Activated CD8-positive, alpha-beta T cell treated with anti-CD3 and anti-CD28 coated beads for 36 hours (primary cell): Measurements from ENCODE around the gene CHN1. TPM values are rescaled to one million over a fixed set of nuclear protein-coding genes. Genes with fewer than 3 reads are reported as not detected.

Experiments used
- ATAC-seq: fragments of 200-7000 bp; cut with Tn5 transposase; one replicate; pipeline ENCODE4 v1.10.0; 2021; ENCODE audit warnings: mild to moderate bottlenecking, moderate library complexity
- CTCF ChIA-PET: fragments of 350-600 bp; sonication (Branson Sonifier 250); formaldehyde crosslinking; loops from one replicate; lab custom pipeline; 2021; ENCODE audit warnings: antibody characterized with exemption; lab: Charles Lee
- POLR2A ChIA-PET: fragments of 350-600 bp; sonication (Branson Sonifier 250); formaldehyde crosslinking; loops from one replicate; lab custom pipeline; 2021; ENCODE audit warnings: antibody characterized with exemption; lab: Charles Lee
- DNase-seq: peaks from one replicate; pipeline ENCODE4 v3.0.0-alpha.2; 2020
- H3K27ac Mint-ChIP-seq: one replicate; pipeline ENCODE4 v1.8.0; 2021; ENCODE audit warnings: mild to moderate bottlenecking, mixed read lengths
- H3K27me3 Mint-ChIP-seq: one replicate; pipeline ENCODE4 v1.8.0; 2021; ENCODE audit warnings: mixed read lengths
- H3K36me3 Mint-ChIP-seq: one replicate; pipeline ENCODE4 v1.8.0; 2021; ENCODE audit warnings: low read depth, mixed read lengths
- H3K4me1 Mint-ChIP-seq: one replicate; pipeline ENCODE4 v1.8.0; 2021; ENCODE audit warnings: low read depth, mixed read lengths
- H3K4me3 Mint-ChIP-seq: one replicate; pipeline ENCODE4 v1.8.0; 2021; ENCODE audit warnings: mild to moderate bottlenecking, moderate library complexity, mixed read lengths
- H3K9me3 Mint-ChIP-seq: one replicate; pipeline ENCODE4 v1.8.0; 2021; ENCODE audit warnings: mixed read lengths
- CTCF ChIP-seq: fragments of 200-600 bp; IDR thresholded peaks from one replicate; pipeline ENCODE4 v1.8.0; 2022; ENCODE audit warnings: antibody characterized with exemption, mild to moderate bottlenecking
- intact Hi-C: fragments of 100-400 bp; cut with micrococcal nuclease; formaldehyde crosslinking; loops from one replicate; pipeline ENCODE4 v1.10.0; 2022
- total RNA-seq, 2 experiments: library from RNA; stranded (reverse); gene quantifications; one replicate each; pipeline ENCODE4 v1.2.3, GENCODE V29; 2021

Gene CHN1
- total RNA-seq, 2 experiments from 2014 or later, result 2.9 to 3.0 TPM

- Mint-ChIP-seq H3K9me3 (no peaks in the 10 kb centered on the region), H3K4me3 (no peak overlapping the region), H3K36me3 (no peaks in the 10 kb centered on the region), H3K4me1 (no peaks in the 10 kb centered on the region), H3K27me3 (no peaks in the 10 kb centered on the region), H3K27ac (no peak overlapping the region)
- POLR2A ChIA-PET, result no interaction called here
- DNase-seq (no peak), ATAC-seq (no peak)
- CTCF ChIA-PET, result no interaction called here
- no peak for TF ChIP-seq CTCF
- intact Hi-C loops, result no loop called here
Measured at GRCh38 chr2:174868878-174869277, 136.3 kb downstream of the CHN1 start.

GRCh38 chr2:174866421-174866820 is 138.8 kb downstream of the CHN1 start:
- Mint-ChIP-seq H3K27ac (no peak overlapping the region), H3K27me3 (no peaks in the 10 kb centered on the region), H3K36me3 (no peaks in the 10 kb centered on the region), H3K4me3 (no peak overlapping the region), H3K4me1 (no peaks in the 10 kb centered on the region), H3K9me3 (no peaks in the 10 kb centered on the region)
- ChIA-PET CTCF (interaction anchor here (0.7 to 1.9 kb wide), 5 partner anchors 8 to 169 kb away, joined by 3 to 9 read pairs (median 3); no protein-coding TSS in a partner anchor), POLR2A (no interaction called here)
- no peak for ATAC-seq
- intact Hi-C loops, result no loop called here
- no peak for DNase-seq
- TF ChIP-seq CTCF, result no peak

- Mint-ChIP-seq H3K4me1 (no peaks in the 10 kb centered on the region), H3K27me3 (peaks cover 2% of the 10 kb centered on the region), H3K9me3 (no peaks in the 10 kb centered on the region), H3K27ac (no peak overlapping the region), H3K4me3 (no peak overlapping the region), H3K36me3 (no peaks in the 10 kb centered on the region)
- no peak for TF ChIP-seq CTCF
- ATAC-seq (no peak), DNase-seq (no peak)
- CTCF ChIA-PET, result interaction anchor here (1.0 to 1.1 kb wide), 2 partner anchors 91 to 92 kb away, joined by 3 read pairs; no protein-coding TSS in a partner anchor
- intact Hi-C loops, result no loop called here
- POLR2A ChIA-PET, result no interaction called here
Measured at GRCh38 chr2:174863183-174863582, 142.0 kb downstream of the CHN1 start.

GRCh38 chr2:174859563-174860169 is 145.5 kb downstream of the CHN1 start:
- no peaks in the 10 kb centered on the region for H3K36me3 Mint-ChIP-seq
- TF ChIP-seq CTCF, result no peak
- intact Hi-C loops, result no loop called here
- H3K9me3 Mint-ChIP-seq, result no peaks in the 10 kb centered on the region
- POLR2A ChIA-PET, result no interaction called here
- no peaks in the 10 kb centered on the region for H3K4me1 Mint-ChIP-seq
- ATAC-seq, result no peak
- CTCF ChIA-PET, result interaction anchor here (1.7 kb wide), 1 partner anchor 23 kb away, joined by 3 read pairs; no protein-coding TSS in a partner anchor
- no peak for DNase-seq
- H3K27me3 Mint-ChIP-seq, result peaks cover 2% of the 10 kb centered on the region
- no peak overlapping the region for H3K4me3 Mint-ChIP-seq
- H3K27ac Mint-ChIP-seq, result no peak overlapping the region

- H3K4me1 Mint-ChIP-seq, result no peaks in the 10 kb centered on the region
Measured at GRCh38 chr2:174858745-174859144, 146.4 kb downstream of the CHN1 start.

More at GRCh38 chr2:174858745-174859144, 146.4 kb downstream of the CHN1 start:
- Mint-ChIP-seq H3K27ac (no peak overlapping the region), H3K9me3 (no peaks in the 10 kb centered on the region), H3K4me3 (no peak overlapping the region), H3K27me3 (peaks cover 2% of the 10 kb centered on the region), H3K36me3 (no peaks in the 10 kb centered on the region)
- no peak for TF ChIP-seq CTCF
- ATAC-seq, result no peak
- intact Hi-C loops, result no loop called here
- ChIA-PET CTCF (interaction anchor here (1.2 to 1.7 kb wide), 2 partner anchors 11 to 22 kb away, joined by 3 to 4 read pairs; no protein-coding TSS in a partner anchor), POLR2A (no interaction called here)
- DNase-seq, result no peak
